Epithelial cell of esophagus (primary cell): ENCODE measurements around the gene MUC5B.

Source experiments
- DNase-seq: peaks from one replicate; pipeline ENCODE4 v3.0.0; 2010; ENCODE audit warnings: low read depth
- H3K4me3 ChIP-seq: 2 replicates; pipeline ENCODE4 v1.5.1; 2011; ENCODE audit warnings: mild to moderate bottlenecking, low read length, control low read depth
- CTCF ChIP-seq: IDR thresholded peaks from 2 replicates; pipeline ENCODE4 v1.5.1; 2011; ENCODE audit warnings: low read depth, mild to moderate bottlenecking, low read length, control low read depth, inconsistent platforms; ENCODE audit not compliant: insufficient read depth; ENCODE audit errors: missing control alignments

Gene MUC5B

DNA sequence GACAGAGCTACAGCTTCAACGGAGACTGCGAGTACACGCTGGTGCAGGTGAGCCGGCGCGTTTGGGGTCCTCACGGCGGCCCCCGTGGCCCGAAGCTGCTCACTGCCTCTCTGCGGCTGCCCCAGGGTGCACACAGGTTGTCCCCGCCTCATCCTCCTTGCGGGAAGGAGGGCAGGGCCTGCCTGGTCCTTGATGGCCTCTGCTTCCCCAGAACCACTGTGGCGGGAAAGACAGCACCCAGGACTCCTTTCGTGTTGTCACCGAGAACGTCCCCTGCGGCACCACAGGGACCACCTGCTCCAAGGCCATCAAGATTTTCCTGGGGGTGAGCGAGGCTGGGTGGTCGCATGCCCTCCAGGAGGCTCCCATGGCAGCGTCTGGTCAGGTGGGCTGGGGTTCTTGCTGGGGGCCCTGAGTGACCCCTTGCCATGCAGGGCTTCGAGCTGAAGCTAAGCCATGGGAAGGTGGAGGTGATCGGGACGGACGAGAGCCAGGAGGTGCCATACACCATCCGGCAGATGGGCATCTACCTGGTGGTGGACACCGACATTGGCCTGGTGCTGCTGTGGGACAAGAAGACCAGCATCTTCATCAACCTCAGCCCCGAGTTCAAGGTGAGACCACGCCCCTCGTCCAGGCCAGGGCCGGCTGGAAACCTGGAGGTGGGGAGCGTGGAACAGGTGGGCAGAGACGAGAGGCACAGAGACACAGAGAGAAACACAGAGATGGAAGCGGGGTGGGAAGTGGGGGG, 45.7 kb upstream of the MUC5B start:
- no peak for TF ChIP-seq CTCF
- no peak overlapping the region for H3K4me3 ChIP-seq
- DNase-seq = no peak

GRCh38 chr11:1177771-1178090, 45.1 kb upstream of the MUC5B start:
- H3K4me3 ChIP-seq = no peak overlapping the region
- TF ChIP-seq CTCF = no peak
- no peak for DNase-seq

DNA sequence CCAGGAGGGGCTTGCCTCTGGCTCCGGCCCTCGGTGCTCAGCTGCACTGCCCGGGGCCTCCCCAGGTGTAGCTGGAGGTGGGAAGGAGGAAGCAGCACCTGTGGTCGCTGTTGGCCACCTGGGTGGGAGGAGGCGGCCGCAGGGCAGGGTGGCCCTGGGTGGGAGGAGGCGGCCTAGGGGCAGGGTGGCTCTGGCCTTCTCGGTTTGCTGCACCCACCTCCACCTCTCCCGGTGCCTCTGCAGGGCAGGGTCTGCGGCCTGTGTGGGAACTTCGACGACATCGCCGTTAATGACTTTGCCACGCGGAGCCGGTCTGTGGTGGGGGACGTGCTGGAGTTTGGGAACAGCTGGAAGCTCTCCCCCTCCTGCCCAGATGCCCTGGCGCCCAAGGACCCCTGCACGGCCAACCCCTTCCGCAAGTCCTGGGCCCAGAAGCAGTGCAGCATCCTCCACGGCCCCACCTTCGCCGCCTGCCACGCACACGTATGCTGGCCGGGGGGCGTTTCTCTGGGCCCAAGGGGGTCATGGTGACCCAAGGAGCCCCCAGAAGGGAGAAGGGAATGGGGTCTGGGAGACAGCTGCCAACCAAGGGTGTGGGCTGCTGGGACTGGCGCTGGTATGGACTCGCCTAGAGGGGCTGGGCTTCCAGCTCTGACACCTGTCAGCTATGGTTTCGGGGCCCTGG, 44.5 kb upstream of the MUC5B start:
- no peak for TF ChIP-seq CTCF
- H3K4me3 ChIP-seq = no peak overlapping the region
- DNase-seq = no peak

GRCh38 chr11:1178906-1179305, 44.0 kb upstream of the MUC5B start:
- no peak for DNase-seq
- H3K4me3 ChIP-seq = no peak overlapping the region
- no peak for TF ChIP-seq CTCF

DNA sequence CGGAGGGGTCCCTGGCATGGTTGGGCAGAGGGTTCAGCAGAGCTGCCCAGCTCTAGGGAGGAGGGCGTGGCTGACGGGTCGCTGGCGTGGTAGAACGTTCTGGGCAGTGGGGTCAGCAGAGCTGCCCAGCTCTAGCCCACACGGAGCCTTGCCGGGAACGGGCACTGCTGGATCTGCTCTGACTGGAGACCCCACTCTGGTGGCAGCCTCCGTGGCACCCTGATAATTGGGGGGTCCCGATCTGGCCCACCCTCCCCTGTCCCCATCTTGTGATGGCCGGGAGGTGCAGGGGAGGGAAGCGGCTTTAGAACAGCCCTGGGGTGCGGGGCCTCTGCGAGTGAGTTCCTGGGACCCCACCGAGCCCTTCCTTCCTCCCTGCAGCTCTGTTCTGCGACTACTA, 43.2 kb upstream of the MUC5B start:
- TF ChIP-seq CTCF = no peak
- H3K4me3 ChIP-seq = no peak overlapping the region

GRCh38 chr11:1180171-1180570, 42.7 kb upstream of the MUC5B start:
- no peak overlapping the region for H3K4me3 ChIP-seq
- no peak for TF ChIP-seq CTCF
- no peak for DNase-seq

More for the DNA sequence above, 43.2 kb upstream of the MUC5B start:
- no peak for DNase-seq

DNA sequence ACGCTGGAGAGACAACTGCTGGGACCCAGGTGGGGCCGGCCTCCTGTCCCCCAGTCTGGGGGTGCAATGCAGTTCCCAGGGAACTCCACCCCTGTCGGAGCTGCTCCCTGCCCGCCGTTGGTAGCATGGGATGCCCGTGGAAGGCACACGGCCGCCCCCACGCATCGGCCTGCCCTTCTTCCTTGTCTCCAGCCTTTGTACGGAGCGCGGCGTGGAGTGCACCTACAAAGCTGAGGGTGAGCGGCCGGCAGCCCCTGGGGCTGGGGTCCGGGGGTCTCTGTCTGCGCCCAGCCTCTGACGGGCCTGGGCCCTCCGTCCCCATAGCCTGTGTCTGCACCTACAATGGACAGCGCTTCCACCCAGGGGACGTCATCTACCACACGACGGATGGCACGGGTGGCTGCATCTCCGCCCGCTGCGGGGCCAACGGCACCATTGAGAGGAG, 41.9 kb upstream of the MUC5B start:
- no peak for DNase-seq
- no peak for TF ChIP-seq CTCF
- H3K4me3 ChIP-seq = no peak overlapping the region
